ENCODE measurements around the gene GPC5. TPM values are rescaled to one million over a fixed set of nuclear protein-coding genes. Genes with fewer than 3 reads are reported as not detected.

GPC5 gene
- total RNA-seq, 1 donor from 2014 or later = 2.5 TPM

DNA sequence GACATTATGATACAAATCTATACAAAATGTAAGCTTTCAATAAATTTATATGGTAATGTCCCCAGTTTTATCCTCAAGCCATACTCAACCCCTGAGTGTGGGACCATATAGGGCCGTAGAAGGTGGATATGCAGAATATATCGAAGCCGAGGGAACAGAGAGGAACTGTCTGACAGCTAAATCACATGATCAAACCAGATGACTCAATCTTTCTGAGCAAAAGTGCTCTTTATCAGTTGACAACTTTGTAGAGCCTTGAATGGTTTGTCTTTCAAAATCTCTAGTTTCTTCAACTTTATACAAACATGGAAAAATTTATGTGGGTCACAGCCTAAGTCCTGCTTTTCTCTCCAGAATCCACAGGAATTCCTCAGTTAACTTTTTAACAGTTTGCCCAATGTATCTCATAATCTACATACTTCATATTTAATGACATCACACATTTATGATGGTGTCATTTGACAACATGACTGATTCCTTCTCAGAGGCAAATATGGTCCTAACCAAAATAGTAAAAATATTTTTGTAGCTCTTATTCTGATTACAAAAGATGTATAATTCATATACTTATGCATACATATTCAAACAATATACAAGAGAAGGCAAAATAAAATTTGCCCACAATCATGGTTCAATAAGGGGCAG, 1155.2 kb downstream of the GPC5 start:
- Mint-ChIP-seq H3K27me3 (ENCODE audit: low read depth) (no peaks in the 10 kb centered on the region), H3K4me1 (peaks cover 8% of the 10 kb centered on the region), H3K36me3 (no peaks in the 10 kb centered on the region), H3K9me3 (no peaks in the 10 kb centered on the region), H3K27ac (no peak overlapping the region), H3K4me3 (no peak overlapping the region)
- TF ChIP-seq CTCF (IDR thresholded peaks at IDR 0.05; ENCODE audit: unreplicated experiment) = no peak
- no peak for DNase-seq (ENCODE audit: low spot score in 2 of 2, unreplicated experiment in 2 of 2)

DNA sequence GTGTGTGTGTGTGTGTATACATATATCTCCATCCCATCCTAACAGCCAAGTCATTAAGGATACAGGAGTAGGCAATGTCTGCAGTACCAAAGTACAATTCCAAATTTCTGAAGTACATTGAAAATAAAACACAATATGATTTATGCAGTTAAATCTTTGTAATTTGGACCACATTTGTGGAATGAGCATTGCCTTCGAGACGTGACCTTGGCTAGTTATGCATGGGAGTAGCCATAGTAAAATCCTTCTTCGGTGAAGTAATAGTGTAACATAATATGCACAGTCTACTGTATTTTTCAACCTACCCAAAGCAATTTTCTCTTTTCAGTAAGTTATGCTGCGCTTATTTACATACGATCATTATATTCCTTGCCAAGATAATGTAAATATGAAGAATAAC, 1162.5 kb downstream of the GPC5 start:
- Mint-ChIP-seq H3K4me1 (no peaks in the 10 kb centered on the region), H3K36me3 (no peaks in the 10 kb centered on the region), H3K4me3 (no peak overlapping the region), H3K27ac (no peak overlapping the region), H3K9me3 (no peaks in the 10 kb centered on the region), H3K27me3 (ENCODE audit: low read depth) (no peaks in the 10 kb centered on the region)
- no peak for DNase-seq (ENCODE audit: low spot score in 2 of 2, unreplicated experiment in 2 of 2)
- TF ChIP-seq CTCF (IDR thresholded peaks at IDR 0.05; ENCODE audit: unreplicated experiment) = no peak

DNA sequence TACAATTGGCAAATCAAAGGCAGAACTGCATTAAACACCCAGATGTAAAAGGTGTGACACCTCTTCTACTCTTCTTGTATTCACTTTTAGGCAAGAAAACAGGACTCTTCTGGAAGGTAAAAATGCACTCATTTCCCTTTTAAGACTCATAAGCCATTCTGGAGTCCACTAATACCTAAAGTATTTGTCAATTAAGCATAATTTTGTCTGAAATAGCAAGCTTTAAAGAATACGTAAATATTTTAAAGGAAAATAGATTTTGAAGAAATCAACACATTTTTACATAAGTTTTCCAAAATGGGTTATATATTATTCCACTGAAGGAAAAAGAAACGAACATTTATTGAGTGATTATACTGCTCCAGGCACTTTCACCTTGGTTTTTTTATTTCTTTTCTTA, 1166.5 kb downstream of the GPC5 start:
- Mint-ChIP-seq H3K4me3 (no peak overlapping the region), H3K36me3 (no peaks in the 10 kb centered on the region), H3K4me1 (peaks cover 9% of the 10 kb centered on the region), H3K27me3 (ENCODE audit: low read depth) (no peaks in the 10 kb centered on the region), H3K9me3 (no peaks in the 10 kb centered on the region), H3K27ac (no peak overlapping the region)
- no peak for DNase-seq (ENCODE audit: low spot score in 2 of 2, unreplicated experiment in 2 of 2)
- no peak for TF ChIP-seq CTCF (IDR thresholded peaks at IDR 0.05; ENCODE audit: unreplicated experiment)

DNA sequence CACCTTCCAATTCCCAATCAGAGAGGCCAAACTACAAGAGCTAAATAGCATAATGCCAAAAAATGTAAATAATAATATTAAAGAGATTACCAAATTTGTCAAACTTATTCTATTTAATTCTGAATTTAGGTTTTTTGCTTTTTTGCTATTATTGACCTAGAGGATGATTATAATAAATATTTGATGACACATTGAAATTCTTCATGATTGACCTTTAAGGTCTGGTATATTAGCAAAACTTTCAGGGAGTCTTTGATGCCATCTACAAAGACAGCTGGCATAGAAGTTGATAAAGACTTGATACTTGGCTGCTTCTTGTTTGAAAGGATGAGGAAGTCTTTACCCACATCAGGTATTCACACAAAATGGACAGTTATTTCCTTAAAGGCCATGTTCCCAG, 1168.3 kb downstream of the GPC5 start:
- Mint-ChIP-seq H3K4me3 (no peak overlapping the region), H3K36me3 (no peaks in the 10 kb centered on the region), H3K9me3 (no peaks in the 10 kb centered on the region), H3K27ac (no peak overlapping the region), H3K27me3 (ENCODE audit: low read depth) (no peaks in the 10 kb centered on the region), H3K4me1 (peaks cover 10% of the 10 kb centered on the region)
- TF ChIP-seq CTCF (IDR thresholded peaks at IDR 0.05; ENCODE audit: unreplicated experiment) = no peak
- no peak for DNase-seq (ENCODE audit: low spot score in 2 of 2, unreplicated experiment in 2 of 2)

DNA sequence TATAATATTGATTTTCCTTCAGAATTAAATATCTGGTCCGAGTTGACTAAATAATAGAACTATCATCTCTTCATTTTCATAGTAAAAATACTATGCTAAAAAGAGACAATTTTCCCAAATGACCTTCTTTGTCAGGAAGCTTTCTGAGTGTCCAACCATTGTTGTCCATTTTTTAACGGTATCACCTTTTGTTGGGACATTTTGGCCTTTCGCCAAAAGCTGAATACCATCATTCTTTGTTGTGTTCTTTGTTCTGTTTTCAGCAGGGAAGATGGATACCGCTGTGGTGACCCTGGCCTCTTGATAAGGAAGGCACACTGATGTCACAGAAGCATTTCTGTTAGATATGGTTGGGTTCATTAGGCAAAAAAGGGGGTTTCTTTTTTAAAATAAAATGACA, 1173.8 kb downstream of the GPC5 start:
- H3K4me1 Mint-ChIP-seq = peaks cover 35% of the 10 kb centered on the region
- DNase-seq (ENCODE audit: low spot score in 2 of 2, unreplicated experiment in 2 of 2) = no peak
- no peak overlapping the region for H3K4me3 Mint-ChIP-seq
- no peak for TF ChIP-seq CTCF (IDR thresholded peaks at IDR 0.05; ENCODE audit: unreplicated experiment)
- H3K36me3 Mint-ChIP-seq = no peaks in the 10 kb centered on the region
- H3K27me3 Mint-ChIP-seq (ENCODE audit: low read depth) = no peaks in the 10 kb centered on the region
- no peak overlapping the region for H3K27ac Mint-ChIP-seq
- H3K9me3 Mint-ChIP-seq = no peaks in the 10 kb centered on the region
